HG02571 (cell line): ENCODE measurements around the gene USP32.
A peak's percentile ranks its signal among the peaks of the same experiment; 100 is the strongest.
"Not testable (repeated sequence)": the region's sequence is repeated elsewhere in the genome, so short reads cannot be mapped to it uniquely, and the experiment has no call there.

ENCODE experiments used
- ATAC-seq: cut with Tn5 transposase; IDR thresholded peaks from one replicate; pipeline ENCODE4 v1.9.1; 2021; ENCODE audit warnings: mild to moderate bottlenecking, moderate library complexity; ENCODE audit not compliant: unreplicated experiment

USP32 gene, protein sequence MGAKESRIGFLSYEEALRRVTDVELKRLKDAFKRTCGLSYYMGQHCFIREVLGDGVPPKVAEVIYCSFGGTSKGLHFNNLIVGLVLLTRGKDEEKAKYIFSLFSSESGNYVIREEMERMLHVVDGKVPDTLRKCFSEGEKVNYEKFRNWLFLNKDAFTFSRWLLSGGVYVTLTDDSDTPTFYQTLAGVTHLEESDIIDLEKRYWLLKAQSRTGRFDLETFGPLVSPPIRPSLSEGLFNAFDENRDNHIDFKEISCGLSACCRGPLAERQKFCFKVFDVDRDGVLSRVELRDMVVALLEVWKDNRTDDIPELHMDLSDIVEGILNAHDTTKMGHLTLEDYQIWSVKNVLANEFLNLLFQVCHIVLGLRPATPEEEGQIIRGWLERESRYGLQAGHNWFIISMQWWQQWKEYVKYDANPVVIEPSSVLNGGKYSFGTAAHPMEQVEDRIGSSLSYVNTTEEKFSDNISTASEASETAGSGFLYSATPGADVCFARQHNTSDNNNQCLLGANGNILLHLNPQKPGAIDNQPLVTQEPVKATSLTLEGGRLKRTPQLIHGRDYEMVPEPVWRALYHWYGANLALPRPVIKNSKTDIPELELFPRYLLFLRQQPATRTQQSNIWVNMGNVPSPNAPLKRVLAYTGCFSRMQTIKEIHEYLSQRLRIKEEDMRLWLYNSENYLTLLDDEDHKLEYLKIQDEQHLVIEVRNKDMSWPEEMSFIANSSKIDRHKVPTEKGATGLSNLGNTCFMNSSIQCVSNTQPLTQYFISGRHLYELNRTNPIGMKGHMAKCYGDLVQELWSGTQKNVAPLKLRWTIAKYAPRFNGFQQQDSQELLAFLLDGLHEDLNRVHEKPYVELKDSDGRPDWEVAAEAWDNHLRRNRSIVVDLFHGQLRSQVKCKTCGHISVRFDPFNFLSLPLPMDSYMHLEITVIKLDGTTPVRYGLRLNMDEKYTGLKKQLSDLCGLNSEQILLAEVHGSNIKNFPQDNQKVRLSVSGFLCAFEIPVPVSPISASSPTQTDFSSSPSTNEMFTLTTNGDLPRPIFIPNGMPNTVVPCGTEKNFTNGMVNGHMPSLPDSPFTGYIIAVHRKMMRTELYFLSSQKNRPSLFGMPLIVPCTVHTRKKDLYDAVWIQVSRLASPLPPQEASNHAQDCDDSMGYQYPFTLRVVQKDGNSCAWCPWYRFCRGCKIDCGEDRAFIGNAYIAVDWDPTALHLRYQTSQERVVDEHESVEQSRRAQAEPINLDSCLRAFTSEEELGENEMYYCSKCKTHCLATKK (N-terminal part only)

DNA sequence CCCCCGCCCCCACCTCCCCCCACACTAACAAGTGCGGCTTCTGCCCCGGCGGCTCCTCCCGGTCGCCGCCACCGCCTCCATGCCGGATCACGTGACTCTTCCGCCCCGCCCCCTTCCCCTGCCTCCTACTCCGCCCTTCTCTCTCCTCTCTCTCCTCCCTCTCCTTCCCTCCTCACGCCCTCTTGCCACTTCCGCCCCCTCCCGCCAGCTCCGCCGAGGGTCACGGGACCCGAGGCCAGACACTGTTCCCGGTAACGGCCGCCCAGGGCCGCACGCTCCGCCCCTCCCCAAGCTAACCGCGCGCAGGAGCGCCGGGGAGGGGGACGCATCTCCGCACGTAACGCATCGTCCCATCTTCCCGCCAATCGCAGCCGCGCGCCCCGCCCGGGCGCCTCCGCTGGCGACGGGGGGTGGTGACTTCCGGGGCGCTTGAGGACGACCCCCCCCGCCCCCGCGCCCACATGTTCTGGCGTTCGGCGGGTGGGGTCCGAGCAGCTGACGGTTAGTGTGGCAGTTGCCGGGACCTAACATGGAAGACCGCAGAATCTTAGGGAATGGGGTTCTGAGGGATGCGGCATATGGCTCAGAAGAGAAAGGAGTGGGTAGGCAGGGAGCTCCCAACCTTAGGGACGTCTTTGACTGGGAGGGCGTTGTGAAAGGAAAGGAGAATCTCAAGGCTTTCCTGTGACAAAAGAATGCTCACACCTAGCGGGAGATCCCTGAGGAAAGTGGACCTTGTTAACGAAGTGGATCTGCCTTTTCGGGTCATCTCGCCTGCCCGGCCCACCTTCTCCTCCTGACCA is at the start of gene USP32:
TSS of gene USP32 (minus strand) at position 92 of the 803 bp plus-strand sequence. CDS start 194 bp downstream, outside the sequence.
- ATAC-seq = peak; percentile 84

DNA sequence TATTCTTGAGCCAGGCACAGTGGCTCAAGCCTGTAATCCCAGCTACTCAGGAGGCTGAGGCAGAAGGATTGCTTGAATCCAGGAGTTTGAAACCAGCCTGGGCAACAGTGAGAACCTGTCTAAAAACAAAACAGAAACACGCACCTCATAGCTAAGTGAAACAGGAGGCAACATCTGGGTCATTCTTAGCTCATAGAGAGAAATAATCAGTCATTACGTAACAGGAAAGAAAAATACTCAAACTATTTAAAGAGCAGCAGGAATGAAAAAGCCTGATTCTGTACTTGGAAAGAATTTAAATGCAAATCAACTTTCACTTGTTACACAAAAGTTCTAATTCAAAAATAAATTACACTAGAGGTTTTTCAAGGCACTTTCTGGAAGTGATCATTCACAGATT is 47.6 kb upstream of the USP32 start:
- ATAC-seq = no peak

DNA sequence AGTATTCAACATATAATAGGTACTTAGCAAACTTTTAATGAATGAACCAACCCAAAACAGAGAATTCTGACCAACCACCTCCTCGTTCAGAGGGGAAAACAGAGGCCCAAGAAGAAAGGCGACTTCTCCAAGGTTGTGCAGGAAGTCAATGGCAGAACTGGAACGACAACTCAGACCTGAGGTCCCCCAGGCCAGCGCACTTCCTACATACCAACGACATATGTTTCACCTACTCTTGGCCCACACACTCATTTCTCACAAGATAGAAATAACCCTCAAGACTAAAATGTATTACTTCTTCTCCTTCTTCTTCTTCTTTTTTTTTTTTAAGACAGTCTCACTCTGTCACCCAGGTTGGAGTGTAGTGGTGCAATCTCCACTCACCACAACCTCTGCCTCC is 44.7 kb upstream of the USP32 start:
- ATAC-seq = no peak

DNA sequence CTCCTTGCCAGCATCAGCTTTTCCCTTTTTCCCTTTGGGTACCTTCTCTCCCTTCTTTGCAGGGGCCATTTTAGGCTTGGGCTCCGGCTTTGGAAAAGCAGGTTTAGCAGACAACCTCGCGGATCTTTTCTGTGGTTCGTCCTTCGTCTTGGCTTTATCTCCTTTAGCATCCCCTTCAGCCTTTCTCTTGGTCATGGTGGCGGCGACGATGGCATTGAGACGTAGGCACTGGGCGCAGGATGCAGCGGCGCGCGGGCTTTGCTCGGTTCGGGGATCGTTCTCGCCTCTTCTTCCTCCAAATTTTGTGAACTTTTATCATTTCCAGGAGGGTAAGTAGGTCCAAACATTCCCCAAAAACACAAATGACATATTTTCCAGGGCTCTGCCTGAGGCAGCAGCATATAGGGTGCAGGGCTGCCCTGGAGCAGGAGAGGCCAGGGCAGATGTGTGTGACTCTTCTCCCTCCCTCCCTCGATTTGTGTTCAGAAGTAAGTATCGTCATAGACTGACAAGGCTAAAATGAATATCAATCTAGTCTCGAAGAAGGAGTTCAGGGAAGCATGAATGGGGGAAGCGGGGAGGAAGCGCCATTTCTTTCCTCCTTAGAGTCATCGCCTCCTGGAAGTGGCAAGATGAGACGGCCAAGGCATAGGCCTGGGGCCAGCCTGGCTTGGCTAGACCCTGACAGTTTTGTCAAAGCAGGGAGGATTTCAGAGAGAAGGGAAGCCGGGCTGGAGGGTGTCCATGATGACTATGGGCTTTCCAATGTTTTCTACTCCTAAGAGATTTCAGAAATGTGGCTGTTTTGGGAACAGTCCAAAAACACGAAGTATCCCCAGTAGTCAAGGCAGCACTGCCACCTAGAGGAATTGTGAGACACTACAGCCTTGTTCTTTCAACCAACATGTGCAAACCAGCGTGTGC is 43.6 kb upstream of the USP32 start:
- no peak for ATAC-seq

DNA sequence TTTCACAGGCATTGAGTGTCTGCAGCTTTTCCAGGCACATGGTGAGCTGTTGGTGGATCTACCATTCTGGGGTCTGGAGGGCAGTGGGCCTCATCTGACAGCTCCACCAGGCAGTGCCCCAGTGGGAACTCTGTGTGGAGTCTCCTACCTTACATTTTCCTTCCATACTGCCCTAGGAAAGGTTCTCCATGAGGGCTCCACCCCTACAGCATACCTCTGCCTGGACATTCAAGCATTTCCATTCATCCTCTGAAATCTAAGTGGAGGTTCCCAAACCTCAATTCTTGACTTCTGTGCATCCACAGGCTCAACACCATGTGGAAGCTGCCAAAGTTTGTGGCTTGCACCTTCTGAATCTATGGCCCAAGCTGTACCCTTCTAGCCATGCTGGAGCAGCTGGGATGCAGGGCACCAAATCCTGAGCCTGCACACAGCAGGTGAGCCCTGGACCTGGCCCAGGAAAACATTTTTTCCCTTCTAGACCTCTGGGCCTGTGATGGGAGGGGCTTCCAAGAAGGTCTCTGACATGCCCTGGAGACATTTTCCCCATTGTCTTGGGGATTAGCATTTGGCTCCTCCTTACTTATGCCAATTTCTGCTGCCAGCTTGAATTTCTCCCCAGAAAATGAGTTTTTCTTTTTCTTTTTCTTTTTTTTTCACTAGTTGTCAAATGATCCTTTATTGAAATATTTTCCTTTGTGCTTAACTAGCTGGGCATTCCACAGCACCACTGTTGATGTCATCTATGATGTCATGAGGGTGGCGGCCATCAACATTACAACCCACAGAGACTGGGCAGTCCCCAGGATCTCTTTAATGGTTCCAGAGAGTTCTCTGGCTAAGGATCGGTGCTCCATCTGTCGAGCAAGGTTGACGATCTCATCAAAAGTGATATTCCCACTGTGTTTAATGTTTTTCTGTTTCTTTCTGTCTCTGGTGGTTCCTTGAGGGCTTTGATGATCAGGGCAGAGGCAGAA is 41.4 kb upstream of the USP32 start:
- ATAC-seq = not testable (repeated sequence)

DNA sequence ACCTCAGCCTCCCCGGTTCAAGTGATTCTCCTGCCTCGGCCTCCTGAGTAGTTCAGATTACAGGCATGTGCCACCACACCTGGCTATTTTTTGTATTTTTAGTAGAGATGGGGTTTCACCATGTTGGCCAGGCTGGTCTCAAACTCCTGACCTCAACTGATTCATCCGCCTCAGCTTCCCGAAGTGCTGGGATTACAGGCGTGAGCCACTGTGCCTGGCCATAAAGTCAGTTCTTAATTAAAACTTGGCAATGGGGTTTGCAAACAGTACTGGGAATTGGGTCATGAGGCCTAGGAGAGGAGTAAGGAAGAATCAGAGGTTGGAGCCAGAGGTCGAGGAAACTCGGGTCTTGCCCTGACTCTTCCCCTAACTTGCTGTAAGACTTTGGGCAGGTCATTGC is 38.6 kb upstream of the USP32 start:
- not testable (repeated sequence) for ATAC-seq

DNA sequence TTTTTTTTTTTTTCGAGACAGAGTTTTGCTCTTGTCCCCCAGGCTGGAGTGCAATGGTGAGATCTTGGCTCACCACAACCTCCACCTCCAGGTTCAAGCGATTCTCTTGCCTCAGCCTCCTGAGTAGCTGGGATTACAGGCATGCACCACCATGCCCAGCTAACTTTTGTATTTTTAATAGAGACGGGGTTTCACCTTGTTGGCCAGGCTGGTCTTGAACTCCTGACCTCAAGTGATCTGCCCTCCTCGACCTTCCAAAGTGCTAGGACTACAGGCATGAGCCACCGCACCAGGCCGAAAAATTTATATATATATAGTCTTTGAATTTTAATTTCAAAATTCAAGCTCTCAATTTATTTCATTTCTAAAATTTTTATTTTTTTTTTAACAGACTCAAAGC is 36.6 kb upstream of the USP32 start:
- ATAC-seq = not testable (repeated sequence)

DNA sequence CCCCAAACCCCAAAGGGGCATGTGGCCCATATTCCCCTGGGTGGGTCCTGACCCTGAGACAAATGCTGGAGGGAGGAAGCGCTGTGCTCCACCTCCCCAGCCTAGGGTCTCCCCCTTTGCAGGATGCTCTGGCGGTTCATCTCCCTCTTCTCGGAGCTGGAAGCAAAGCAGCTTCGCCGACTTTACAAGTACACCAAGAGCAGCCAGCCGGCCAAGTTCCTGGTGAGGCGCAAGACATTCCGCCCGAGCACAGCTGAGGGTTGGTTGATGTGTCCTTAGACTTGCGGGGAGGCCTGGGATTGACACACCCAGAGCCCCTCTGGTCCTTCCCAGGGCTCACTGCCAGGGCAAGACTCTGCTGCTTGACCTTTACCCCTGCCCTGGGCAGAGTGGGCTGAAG is 34.7 kb upstream of the USP32 start:
- no peak for ATAC-seq

DNA sequence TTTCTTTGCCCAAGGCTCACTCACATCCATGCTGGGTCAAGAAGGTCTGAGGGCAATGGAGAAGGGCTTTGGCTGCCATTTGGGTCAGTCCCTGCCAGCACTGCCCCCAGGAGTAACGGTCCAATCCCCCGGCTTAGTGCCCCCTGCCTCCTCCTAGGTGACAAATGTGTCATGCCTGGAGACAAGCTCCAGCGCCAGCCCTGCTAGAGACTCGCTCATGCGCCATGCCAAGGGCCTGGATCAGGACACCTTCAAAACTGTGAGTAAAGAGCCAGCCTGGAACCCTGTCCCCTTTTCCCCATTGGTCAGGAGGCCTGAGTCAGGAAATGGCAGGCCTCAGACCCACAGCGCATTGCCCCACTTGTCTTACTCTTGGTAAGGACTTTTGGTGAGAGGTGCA is 33.7 kb upstream of the USP32 start:
- no peak for ATAC-seq

DNA sequence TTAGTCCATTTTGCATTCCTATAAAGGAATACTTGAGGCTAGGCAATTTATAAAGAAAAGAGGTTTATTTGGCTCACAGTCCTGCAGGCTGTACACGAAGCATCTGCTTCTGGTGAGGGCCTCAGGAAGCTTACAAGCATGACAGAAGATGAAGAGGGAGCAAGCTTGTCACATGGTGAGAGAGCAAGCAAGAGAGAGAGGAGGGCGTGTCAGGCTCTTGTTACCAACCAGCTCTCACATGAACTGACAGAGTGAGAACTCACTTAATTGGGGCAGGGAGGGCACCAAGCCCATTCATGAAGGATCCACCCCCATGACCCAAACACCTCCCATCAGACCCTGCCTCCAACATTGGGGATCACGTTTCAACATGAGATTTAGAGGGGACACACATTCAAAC is 31.9 kb upstream of the USP32 start:
- ATAC-seq = no peak

DNA sequence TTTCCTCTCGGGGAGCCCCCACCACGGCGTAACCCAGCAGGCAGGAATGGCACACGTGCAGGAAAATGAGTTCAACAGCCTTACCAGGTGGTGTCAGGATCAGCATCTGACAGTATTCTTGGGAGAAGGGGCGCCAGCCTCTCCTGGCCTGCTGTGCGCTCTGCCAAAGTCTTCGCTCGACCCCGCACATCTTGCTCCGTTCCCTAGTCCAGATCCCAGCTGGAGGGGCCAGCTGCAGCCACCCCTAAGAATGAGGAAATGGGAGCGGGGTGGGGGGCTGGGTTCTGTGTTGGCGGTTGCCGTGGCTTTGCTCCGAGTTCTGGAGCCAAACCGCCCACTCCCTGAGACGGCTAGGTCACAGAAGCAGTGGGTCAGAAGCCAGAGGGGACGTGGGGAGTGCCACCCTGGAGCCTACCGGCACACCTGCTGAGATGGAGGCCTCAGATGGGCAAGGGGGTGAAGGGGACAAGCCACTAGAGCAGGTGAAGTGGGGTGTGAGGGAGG is 30.3 kb upstream of the USP32 start, which contains the start of gene CHCT1:
TSS of gene CHCT1 (plus strand) at position 328 of the 504 bp plus-strand sequence. CDS start at position 432, 104 bp downstream.
- ATAC-seq = no peak

DNA sequence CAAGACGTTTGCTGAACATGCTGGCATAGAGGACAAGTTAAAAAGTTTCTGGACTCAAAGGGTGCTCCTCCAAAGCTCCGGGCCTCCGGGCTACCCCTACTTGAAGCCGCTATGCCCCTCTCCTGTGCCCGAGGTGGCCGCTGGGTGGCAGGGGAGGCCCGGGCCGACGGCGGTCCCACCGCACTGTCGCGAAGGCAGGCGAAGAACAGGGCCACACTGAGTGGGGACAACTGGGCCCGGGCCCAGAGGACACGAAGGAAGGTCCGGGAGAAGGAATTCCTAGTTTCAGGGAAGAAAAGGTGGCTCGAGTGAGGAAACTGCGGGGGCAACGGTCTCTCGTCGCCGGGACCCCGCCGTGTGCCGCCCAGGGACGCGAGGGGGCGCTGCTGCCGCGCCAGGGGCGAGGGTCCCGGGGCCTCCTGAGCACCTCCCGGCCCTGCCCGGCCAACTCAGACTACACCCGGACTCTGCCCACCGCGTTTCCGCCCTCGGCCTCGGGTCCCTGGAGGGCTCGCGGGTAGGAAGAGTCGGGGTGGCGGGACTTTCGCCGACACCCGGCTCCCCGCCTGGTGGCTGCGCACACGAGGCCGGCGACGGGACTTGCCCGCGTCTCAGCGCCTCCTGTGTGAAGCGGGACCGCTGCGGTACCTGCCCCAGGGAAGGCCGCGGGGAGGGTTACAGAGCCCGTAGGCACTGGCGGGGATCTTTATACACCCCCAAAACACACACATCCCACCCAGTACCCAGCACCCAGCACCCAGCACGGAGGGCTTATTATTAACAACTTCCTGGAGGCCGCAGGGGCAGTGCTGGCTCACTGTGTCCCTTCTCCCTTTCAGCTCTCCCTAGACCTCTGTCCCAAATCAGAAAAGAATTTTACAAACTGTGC is 29.6 kb upstream of the USP32 start:
- ATAC-seq = peak; percentile 86

DNA sequence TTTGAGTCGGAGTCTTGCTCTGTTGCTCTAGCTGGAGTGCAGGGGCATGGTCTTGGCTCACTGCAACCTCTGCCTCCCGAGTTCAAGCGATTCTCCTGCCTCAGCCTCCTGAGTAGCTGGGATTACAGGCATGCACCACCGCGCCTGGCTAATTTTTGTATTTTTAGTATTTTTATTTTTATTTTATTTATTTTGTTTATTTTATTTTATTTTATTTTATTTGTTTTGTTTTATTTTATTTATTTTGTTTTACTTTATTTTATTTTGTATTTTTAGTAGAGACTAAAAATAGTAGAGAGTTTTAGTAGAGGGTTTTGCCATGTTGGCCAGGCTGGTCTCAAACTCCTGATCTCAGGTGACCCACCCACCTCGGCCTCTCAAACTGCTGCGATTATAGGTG is 27.9 kb upstream of the USP32 start:
- ATAC-seq = not testable (repeated sequence)

DNA sequence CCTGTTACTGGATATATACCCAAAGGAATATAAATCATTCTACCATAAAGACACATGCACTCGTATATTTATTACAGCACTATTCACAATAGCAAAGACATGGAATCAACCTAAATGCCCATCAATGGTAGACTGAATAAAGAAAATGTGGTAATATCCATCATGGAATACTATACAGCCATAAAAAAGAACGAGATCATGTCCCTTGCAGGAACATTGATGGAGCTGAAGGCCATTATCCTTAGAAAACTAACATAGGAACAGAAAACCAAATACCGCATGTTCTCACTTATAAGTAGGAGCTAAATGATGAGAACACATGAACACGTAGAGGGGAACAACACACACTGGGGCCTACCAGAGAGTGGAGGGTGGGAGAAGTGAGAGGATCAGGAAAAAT is 27.1 kb upstream of the USP32 start:
- not testable (repeated sequence) for ATAC-seq

DNA sequence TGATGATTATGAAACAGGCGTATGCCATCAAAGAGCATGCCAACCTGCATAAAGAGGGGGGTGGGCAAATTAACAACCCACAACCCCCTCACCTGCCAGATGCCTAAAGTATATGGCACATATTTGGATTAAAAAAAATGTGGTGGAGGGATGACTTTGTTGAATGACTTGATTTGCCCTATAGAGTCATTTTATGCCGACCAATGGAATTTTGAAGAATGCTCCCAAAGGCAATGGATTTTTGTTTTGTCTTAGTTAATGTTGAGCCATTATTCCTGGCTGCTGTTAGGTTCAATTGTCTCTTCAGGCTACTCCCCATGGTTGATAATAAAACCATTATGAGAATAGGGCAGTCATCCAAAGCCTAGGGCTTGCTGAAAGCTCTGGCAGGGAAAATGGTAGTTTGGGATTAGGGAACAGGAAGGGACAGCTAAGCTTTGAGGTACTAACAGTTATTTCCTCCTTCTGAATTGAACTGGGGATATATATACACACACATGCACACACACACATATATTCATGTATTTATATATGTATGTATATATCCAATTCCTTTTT is 24.5 kb upstream of the USP32 start:
- ATAC-seq = no peak

DNA sequence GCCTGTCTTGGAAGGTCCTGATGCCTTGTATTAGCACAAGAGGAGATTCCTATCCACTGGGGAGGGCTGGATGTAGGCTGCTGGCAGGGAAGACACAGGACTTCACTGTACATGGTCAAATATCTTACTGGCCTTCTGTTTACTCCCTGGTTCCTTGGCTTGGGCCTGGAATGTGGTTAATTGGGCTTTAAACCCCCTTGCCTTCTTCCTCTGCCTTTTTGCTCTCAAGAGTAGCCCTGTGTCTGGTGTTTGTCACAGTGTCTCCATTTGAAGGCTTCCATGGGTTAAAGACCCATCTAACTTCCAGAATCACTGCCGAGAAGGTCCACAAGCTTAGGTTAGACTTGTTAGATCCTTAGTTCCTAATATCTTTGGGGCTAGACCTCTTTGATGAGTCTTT is 23.2 kb upstream of the USP32 start:
- ATAC-seq = no peak
